Testis (tissue), 2 donors: Measurements from ENCODE around the gene DACH2.

ENCODE experiments used
- POLR2A ChIP-seq: fragments of 450-650 bp; IDR thresholded peaks from one replicate; pipeline ENCODE4 v1.6.1; 2017; ENCODE audit warnings: antibody characterized with exemption, mild to moderate bottlenecking, moderate library complexity
- TF ChIP-seq, protein P1 (sequence below), 3 experiments: fragments of 450-650 bp in 2 of 3; fragments of 200-600 bp in 1 of 3; sonication (generic) in 1 of 3; IDR thresholded peaks; one replicate each; pipeline ENCODE4 v1.5.1; 2016 to 2019; ENCODE audit warnings: antibody characterized with exemption in 3 of 3, mild to moderate bottlenecking in 2 of 3, moderate library complexity in 1 of 3

- no peak for TF ChIP-seq POLR2A
- TF ChIP-seq, protein P1, sequence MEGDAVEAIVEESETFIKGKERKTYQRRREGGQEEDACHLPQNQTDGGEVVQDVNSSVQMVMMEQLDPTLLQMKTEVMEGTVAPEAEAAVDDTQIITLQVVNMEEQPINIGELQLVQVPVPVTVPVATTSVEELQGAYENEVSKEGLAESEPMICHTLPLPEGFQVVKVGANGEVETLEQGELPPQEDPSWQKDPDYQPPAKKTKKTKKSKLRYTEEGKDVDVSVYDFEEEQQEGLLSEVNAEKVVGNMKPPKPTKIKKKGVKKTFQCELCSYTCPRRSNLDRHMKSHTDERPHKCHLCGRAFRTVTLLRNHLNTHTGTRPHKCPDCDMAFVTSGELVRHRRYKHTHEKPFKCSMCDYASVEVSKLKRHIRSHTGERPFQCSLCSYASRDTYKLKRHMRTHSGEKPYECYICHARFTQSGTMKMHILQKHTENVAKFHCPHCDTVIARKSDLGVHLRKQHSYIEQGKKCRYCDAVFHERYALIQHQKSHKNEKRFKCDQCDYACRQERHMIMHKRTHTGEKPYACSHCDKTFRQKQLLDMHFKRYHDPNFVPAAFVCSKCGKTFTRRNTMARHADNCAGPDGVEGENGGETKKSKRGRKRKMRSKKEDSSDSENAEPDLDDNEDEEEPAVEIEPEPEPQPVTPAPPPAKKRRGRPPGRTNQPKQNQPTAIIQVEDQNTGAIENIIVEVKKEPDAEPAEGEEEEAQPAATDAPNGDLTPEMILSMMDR (IDR thresholded peaks at IDR 0.05), result no peak
Measured at GRCh38 chrX:86146102-86146501, 2.1 kb upstream of the DACH2 start.
